ENCODE data around the gene GNAQ. TPM values are rescaled to one million over a fixed set of nuclear protein-coding genes. Genes with fewer than 3 reads are reported as not detected.

The GNAQ gene
- total RNA-seq, 4 donors from 2014 or later = 18.1 to 35.1 (median 24.0) TPM

GRCh38 chr9:77985996-77986395, 45.6 kb downstream of the GNAQ start:
- no peak for TF ChIP-seq CTCF (IDR thresholded peaks at IDR 0.05)
- TF ChIP-seq POLR2A (IDR thresholded peaks at IDR 0.05) = no peak
- H3K36me3 ChIP-seq = peaks cover 0 to 3% (median 0%) of the 10 kb centered on the region in 3 donors
- intact Hi-C loops (cut with DNase I) = no loop called here
- H3K4me3 ChIP-seq = no peak overlapping the region
- DNase-seq = no peak
- 95 to 100% methylated on average over 1 of the region's 1 CpG for WGBS, 2 donors
- H3K27me3 ChIP-seq = no peaks in the 10 kb centered on the region
- H3K27ac ChIP-seq = no peak overlapping the region
- no peaks in the 10 kb centered on the region for H3K9me3 ChIP-seq
- peaks cover 9 to 56% (median 26%) of the 10 kb centered on the region in 3 donors for H3K4me1 ChIP-seq

DNA sequence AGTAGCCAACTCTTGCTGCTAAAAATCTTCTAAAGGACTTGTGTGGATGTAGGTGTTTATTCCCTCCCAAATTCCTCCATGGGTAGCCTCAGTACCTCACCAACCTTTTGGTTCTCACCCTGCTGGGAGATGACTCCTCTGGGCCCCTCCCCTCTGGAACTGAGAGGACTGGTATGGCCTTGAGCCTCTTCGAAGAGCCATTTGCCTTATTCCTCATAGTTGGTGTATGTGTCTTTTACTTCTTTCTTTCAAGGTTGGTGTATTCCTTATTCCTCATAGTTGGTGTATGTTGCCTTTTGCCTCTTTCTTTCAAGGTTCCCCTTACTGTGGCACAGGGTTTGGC, 48.3 kb downstream of the GNAQ start:
- H3K4me3 ChIP-seq = no peak overlapping the region
- TF ChIP-seq POLR2A (IDR thresholded peaks at IDR 0.05) (no peak), CTCF (IDR thresholded peaks at IDR 0.05) (no peak)
- H3K36me3 ChIP-seq = peaks cover 0 to 7% (median 0%) of the 10 kb centered on the region in 3 donors
- DNase-seq = no peak
- peaks cover 19 to 69% (median 25%) of the 10 kb centered on the region in 3 donors for H3K4me1 ChIP-seq
- H3K27me3 ChIP-seq = no peaks in the 10 kb centered on the region
- WGBS, 2 donors = 85 to 100% methylated on average over 1 of the region's 1 CpG
- H3K9me3 ChIP-seq = no peaks in the 10 kb centered on the region
- intact Hi-C loops (cut with DNase I) = no loop called here
- no peak overlapping the region for H3K27ac ChIP-seq

GRCh38 chr9:77982581-77983319, 48.9 kb downstream of the GNAQ start:
- Histone ChIP-seq H3K4me1 (peaks cover 24 to 69% (median 29%) of the 10 kb centered on the region in 3 donors), H3K27me3 (no peaks in the 10 kb centered on the region), H3K4me3 (no peak overlapping the region), H3K9me3 (no peaks in the 10 kb centered on the region), H3K36me3 (peaks cover 0 to 7% (median 0%) of the 10 kb centered on the region in 3 donors), H3K27ac (peak overlapping the region in 2 of 4 donors; percentile 79 to 81)
- no peak for TF ChIP-seq POLR2A (IDR thresholded peaks at IDR 0.05)
- no peak for TF ChIP-seq CTCF (IDR thresholded peaks at IDR 0.05)
- WGBS, 2 donors = 78 to 87% methylated on average over 7 of the region's 7 CpGs
- DNase-seq = no peak
- intact Hi-C loops (cut with DNase I) = no loop called here

DNA sequence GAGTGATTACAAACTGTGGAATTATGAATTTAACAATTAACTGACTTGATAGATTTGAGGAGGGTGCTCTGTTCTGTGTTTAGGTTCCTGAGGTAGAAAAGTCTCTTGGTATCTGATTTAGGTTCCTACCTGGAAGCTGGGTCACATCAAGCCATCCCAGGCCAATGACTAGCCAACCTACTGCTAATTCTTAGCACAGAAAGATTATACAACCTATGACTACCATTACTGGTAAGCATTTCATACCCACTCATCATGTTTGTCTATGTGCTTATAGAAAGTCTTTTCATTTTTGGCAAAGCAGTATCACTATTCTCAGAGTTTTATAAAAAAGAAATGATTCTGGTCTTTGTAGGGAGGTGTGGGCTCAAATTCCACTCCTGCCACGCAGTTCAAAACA, 49.7 kb downstream of the GNAQ start:
- no peak for DNase-seq
- 64 to 84% methylated on average over 1 of the region's 1 CpG for WGBS, 2 donors
- peak overlapping the region; percentile 31 to 81 (median 68) for H3K27ac ChIP-seq
- TF ChIP-seq CTCF (IDR thresholded peaks at IDR 0.05) (no peak), POLR2A (IDR thresholded peaks at IDR 0.05) (no peak)
- peaks cover 30 to 75% (median 37%) of the 10 kb centered on the region in 3 donors for H3K4me1 ChIP-seq
- H3K4me3 ChIP-seq = no peak overlapping the region
- intact Hi-C loops (cut with DNase I) = no loop called here
- no peaks in the 10 kb centered on the region for H3K9me3 ChIP-seq
- peaks cover 0 to 7% (median 0%) of the 10 kb centered on the region in 3 donors for H3K36me3 ChIP-seq
- H3K27me3 ChIP-seq = no peaks in the 10 kb centered on the region

DNA sequence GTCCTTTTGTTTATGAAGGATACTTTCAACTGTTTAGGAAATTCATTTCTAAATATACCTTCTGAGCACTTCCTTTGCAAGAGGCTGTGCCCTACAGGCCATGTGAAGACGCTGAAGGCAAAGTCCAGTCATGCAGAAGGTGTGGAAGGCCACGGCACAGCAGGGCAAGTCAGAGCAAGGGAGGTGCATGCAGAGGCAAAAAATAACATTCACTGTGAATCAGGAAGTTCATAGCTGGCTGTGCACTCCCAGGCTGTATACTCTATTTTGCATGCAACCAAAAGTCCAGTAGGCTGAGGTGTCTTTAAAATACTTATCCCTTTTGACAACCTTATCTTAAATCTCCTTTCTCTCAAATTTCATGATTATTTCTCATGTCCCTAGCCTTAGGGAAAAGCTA, 50.3 kb downstream of the GNAQ start:
- Histone ChIP-seq H3K36me3 (peaks cover 0 to 7% (median 0%) of the 10 kb centered on the region in 3 donors), H3K27ac (peak overlapping the region; percentile 31 to 81 (median 74)), H3K4me1 (peaks cover 35 to 81% (median 43%) of the 10 kb centered on the region in 3 donors), H3K27me3 (no peaks in the 10 kb centered on the region), H3K9me3 (no peaks in the 10 kb centered on the region), H3K4me3 (no peak overlapping the region)
- 0 to 2% methylated on average over 2 of the region's 2 CpGs for WGBS, 2 donors
- intact Hi-C loops (cut with DNase I) = no loop called here
- DNase-seq = no peak
- peak in 3 of 6 experiments; percentile 11 to 41 (median 14) for TF ChIP-seq CTCF (IDR thresholded peaks at IDR 0.05)
- no peak for TF ChIP-seq POLR2A (IDR thresholded peaks at IDR 0.05)
